ENCODE measurements around the gene KSR2.
A peak's percentile ranks its signal among the peaks of the same experiment; 100 is the strongest.
"Not testable (repeated sequence)": the region's sequence is repeated elsewhere in the genome, so short reads cannot be mapped to it uniquely, and the experiment has no call there.

The KSR2 gene

GRCh38 chr12:117967512-117967911, 1.3 kb downstream of the KSR2 start:
- DNase-seq, result no peak

- no peak for DNase-seq
Measured at GRCh38 chr12:117967043-117967442, 1.7 kb downstream of the KSR2 start.

DNA sequence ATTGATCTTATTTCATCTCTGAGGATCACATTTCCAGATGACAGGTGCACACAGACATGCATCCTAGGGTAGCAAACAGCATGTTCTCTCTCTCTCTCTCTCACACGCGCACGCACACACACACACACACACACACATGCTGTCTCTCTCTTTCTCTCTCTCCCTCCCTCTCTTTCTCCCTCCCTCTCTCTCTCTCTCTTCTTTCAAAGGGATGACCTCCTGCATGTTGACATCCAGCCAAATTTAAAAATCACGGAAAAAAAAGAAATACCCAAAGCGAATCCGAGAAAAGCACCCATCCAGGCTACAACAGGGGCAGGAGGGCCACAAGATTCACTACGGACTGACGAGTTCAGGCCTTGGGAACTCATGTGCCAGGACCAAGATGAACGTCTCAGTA, 2.3 kb downstream of the KSR2 start:
- DNase-seq, result no peak

GRCh38 chr12:117963836-117964235, 5.0 kb downstream of the KSR2 start:
- DNase-seq, result no peak

- DNase-seq, result no peak
Measured at GRCh38 chr12:117936722-117937484, 31.9 kb downstream of the KSR2 start.

DNA sequence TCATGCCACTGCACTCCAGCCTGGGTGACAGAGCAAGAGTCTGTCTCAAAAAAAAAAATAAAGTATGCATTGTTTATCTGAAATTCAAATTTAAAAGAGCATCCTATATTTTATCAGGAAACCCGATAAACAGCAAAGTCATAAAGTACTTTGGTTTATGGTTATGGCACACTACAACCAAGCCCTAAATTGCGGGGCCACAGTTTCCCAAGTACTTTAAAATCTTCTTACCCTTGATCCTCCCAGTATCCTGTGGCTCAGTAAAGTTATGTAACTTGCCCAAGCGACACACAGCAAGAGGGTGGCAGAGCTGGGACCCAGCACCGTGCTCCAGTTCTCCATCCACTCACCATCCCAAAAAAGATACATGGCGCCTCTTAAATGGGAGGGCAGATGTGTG, 35.2 kb downstream of the KSR2 start:
- no peak for DNase-seq

DNA sequence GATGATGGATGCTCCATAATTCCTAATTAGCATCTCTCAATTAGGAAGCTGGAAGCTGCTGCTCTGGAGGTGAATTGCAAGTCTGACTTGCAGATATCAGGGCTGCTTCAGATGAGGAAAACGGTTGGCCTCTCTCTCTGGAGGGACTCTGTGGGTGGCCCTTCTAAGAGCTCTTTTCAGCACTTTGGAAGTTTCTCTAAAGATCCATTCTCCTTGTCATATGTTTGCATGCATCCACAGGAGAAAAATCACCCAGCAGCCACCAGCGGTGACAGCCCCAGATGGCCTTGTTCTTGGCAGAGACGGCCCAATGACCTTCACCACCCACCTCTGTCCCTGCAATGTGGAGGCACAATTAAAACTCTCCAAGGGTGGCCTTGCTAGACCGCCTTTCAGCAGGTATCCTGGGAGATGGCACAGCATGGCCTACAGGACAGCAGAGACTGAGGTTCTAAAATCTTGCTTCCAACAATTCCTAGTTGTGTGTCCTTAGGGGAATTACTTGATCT, 42.3 kb downstream of the KSR2 start:
- DNase-seq, result no peak

DNA sequence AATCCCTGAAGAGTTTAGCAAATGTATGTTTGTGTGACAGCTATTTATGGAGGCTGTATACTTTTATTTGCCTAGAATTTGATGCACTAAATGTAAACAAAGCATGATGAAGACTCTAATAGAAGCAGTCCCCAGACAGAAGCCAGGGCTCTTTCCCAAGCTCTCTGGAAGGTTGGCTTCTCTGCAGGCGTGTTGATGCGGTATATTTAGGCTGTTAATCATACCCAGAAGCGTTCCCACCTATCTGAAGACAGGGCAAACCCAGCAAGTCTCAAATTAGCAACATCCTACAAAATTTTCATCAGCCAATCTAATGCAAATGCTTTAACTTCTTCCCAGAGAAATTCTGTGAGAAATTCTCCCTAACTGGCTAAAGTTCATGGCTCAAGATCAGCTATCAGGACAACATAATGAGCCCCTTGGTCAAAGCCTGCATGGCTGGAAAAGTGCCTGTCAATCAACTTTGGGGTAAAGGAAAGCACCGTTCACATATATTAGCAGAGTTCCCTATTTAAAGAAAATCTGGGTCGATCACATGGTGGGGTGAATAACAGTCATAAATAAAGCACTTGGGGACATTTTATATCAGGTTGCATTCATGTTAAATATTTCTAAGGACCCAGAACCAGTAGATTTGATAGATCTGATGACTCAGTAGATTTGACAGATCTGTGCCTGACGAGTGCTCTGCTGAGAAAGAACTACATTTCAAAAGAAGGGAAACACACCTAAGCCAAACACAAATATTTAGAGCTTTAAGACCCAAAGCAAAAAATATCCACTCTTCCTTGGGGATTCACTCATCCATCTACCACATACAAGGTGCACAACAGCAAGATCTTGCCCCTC, 46.6 kb downstream of the KSR2 start:
- no peak for DNase-seq

DNA sequence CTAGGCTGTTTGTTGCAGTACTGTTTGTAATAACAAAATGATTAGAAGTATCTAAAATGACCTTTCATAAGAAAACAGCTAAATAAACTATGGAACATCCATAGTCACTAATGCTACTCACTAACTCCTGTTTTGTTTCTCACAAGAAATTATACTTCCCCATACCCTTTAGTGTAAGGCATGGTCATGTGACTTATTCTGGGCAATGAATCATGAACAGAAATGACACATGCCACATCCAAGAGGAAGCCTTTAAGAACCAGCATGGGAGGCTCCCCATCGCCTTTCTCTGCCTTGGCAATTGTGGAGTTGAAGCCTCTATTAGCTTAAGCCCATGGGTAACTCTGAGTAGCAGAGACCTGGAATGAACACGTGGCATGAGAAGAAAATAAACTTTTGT, 49.3 kb downstream of the KSR2 start:
- DNase-seq, result peak; percentile 33

GRCh38 chr12:117914686-117915085, 54.1 kb downstream of the KSR2 start:
- DNase-seq, result no peak

DNA sequence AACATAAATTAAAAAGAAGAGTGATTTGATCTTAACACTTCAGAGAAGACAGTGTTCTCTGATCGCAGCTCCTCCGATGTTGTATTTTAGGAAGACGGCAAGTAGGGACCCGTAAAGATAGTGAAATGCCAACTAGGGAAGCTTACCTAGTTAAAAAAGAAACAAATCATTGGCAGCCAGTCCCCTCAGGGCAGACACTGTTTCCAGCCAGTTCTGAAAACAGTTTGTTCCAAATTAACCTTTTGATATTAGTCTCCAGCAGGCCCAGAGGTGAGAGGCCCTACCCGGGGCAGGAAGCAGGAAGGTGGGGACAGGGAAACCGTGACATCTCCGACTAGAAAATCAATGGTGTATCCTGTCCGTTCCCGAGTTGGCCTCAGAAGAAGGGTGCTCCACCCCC, 56.0 kb downstream of the KSR2 start:
- DNase-seq, result no peak

- no peak for DNase-seq
Measured at GRCh38 chr12:117908411-117908810, 60.4 kb downstream of the KSR2 start.

- no peak for DNase-seq
Measured at GRCh38 chr12:117907108-117907689, 61.6 kb downstream of the KSR2 start.

DNA sequence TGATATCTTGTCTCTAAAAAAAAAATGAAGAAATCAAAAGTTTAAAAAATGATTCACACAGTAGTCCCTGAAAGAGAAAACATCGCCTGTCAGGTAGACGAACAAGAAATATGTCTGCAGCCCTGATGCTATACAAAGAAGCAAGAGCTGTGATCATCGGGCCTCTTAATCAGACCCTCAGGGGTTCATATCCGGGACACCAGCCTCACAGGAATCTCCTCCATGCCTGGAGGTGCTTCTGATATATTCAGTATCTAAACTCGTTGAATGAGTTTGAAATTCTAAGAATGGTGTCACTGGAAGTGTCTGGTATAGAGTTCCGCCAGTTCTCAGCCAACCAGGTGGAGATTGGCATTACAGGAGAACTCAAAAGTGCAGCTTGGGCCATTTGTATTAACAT, 64.7 kb downstream of the KSR2 start:
- no peak for DNase-seq

DNA sequence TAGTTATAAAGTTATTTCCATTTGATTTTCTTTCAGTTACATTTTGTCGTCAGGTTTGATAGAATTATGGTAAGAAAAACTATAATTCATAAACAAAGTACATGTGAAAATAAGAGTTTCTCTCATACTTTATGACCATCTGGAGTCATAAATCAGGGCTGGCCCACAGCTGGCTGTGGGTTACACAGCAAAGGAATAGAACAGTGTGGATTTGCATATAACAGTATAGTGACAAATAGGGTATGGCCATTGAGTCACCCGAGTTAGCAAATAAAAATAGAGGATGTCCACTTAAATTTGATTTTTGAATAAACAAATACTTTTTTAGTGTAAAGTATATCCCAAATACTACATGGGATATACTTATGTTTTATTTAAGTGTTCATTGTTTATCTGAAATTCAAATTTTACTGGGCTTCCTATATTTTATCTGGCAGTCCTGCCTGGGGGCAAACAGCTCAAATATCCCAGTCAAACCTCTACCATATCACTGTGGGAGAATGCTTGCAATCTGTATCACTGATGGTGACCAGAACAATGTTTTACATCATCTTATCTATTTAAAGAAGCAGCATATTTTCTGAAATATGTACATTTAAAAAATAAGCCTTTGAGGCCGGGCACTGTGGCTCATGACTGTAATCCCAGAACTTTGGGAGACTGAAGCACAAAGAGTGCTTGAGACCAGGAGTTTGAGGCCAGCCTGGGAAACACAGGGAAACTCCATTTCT, 65.5 kb downstream of the KSR2 start:
- DNase-seq, result no peak

GRCh38 chr12:117901631-117902030, 67.2 kb downstream of the KSR2 start:
- no peak for DNase-seq

DNA sequence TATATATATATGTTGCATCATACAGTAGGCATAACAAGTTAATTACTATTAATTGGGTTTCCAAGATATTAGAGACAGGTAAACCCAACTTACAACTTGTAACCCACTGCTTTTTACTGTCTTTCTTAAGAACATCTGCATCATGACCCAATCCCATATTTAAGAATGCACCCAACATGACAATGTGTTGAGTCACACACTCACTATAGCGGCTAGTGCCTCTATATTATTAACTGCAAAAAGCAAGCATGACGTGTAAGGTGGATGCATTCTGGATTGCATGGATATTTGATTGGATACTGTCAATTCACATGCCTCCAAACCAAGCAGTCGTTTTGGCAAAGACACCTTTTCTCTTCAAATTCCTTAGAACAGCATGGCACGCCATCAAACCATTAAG, 68.2 kb downstream of the KSR2 start:
- DNase-seq, result no peak

- DNase-seq, result no peak
Measured at GRCh38 chr12:117897372-117898161, 71.2 kb downstream of the KSR2 start.

DNA sequence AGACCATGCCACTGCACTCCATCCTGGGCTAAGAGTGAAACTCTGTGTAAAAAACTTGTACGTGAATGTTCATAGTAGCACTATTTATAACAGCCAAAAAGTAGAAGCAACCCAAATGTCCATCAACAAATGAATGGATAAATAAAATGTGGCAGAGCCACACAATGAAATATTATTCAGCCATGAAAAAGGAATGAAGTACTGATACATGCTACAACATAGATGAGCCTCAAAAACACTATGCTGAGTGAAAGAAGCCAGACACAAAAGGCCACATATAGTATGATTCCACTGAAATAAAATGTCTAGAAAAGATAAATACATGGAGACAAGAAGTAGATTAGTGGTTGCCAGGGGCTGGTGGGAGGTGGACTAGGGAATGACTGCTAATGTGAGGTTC, 72.8 kb downstream of the KSR2 start:
- DNase-seq, result no peak

DNA sequence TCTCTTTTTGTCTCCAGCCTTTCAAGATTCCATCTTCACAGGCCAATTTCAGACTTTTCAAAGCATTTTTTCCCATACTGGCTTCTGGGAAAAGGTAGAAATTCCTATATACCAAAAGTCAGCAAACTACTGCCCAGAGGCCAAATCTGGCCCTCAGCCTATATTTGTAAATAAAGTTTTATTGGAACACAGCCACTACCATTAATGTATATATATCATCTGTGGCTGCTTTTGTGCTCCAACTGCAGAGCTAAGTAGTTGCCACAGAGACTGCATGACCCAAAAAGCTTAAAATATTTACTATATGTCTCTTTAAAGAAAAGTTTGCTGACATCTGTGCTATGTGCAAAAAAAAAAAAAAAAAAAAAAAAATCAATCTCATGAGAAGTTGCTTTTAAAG, 76.3 kb downstream of the KSR2 start:
- DNase-seq, result no peak

GRCh38 chr12:117891265-117891664, 77.5 kb downstream of the KSR2 start:
- not testable (repeated sequence) for DNase-seq

DNA sequence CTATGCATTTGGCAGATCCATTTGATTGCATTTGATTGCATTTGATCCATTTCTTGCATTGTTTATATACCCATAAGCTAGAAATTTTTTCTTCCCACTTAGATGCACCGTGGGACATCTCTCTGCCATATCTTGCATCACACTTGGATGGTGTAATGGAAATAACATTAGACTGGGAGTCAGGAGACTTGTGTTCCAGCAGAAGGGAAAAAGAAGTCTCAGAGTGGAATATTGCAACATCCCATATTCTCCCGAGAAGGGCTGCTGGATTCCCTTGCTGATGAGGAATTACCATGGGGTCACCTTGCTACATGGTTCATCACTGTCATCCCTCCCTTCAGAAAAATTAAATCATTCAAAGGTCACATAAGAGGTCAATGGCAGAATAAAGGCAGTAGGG, 78.1 kb downstream of the KSR2 start:
- DNase-seq, result no peak
